SK-N-MC (cell line): ENCODE data around the gene TMEM95.
"Not testable (repeated sequence)": the region's sequence is repeated elsewhere in the genome, so short reads cannot be mapped to it uniquely, and the experiment has no call there.

ENCODE experiments used
- DNase-seq: peaks from one replicate; pipeline ENCODE4 v3.0.0-alpha.2; 2011; ENCODE audit warnings: low read depth, low spot score
- H3K27ac ChIP-seq: fragments of 200-600 bp; sonication (generic); 2 replicates; pipeline ENCODE4 v1.5.1; 2016; ENCODE audit warnings: mixed run types
- H3K36me3 ChIP-seq: fragments of 200-600 bp; sonication (generic); 2 replicates; pipeline ENCODE4 v1.6.1; 2017; ENCODE audit warnings: antibody characterized with exemption, low read length, mixed read lengths; ENCODE audit not compliant: insufficient read depth
- H3K4me3 ChIP-seq: fragments of 200-600 bp; sonication (generic); 2 replicates; pipeline ENCODE4 v1.5.1; 2016
- H3K9ac ChIP-seq: fragments of 200-600 bp; sonication (generic); 2 replicates; pipeline ENCODE4 v1.8.0; 2017; ENCODE audit warnings: mixed run types, mixed read lengths; ENCODE audit not compliant: insufficient read length
- H3K9me3 ChIP-seq: fragments of 200-600 bp; sonication (generic); 2 replicates; pipeline ENCODE4 v1.6.1; 2017; ENCODE audit warnings: low read depth, mild to moderate bottlenecking, antibody characterized with exemption, low read length, moderate library complexity, mixed read lengths
- EZH2 ChIP-seq: fragments of 200-600 bp; sonication (generic); IDR thresholded peaks from one replicate; pipeline ENCODE4 v1.6.1; 2017; ENCODE audit warnings: antibody characterized with exemption
- FOXP2 ChIP-seq: optimal IDR thresholded peaks from 2 replicates; pipeline ENCODE3; 2011; ENCODE audit warnings: mild to moderate bottlenecking, moderate library complexity; ENCODE audit not compliant: insufficient read depth; ENCODE audit errors: extremely low read length, control extremely low read depth
- POLR2AphosphoS5 ChIP-seq: IDR thresholded peaks from 2 replicates; pipeline ENCODE4 v1.6.1; 2012; ENCODE audit warnings: mild to moderate bottlenecking, low read depth, low read length, borderline replicate concordance

Gene TMEM95

GRCh38 chr17:7328009-7328408, 26.9 kb upstream of the TMEM95 start:
- H3K36me3 ChIP-seq: peaks cover 22% of the 10 kb centered on the region; the same call in 1 of the 2 replicates
- peak overlapping the region; percentile 87 for H3K4me3 ChIP-seq
- TF ChIP-seq POLR2AphosphoS5: no peak
- TF ChIP-seq EZH2: no peak
- no peak for TF ChIP-seq FOXP2

GRCh38 chr17:7328840-7329373, 26.0 kb upstream of the TMEM95 start, which contains the start of gene NEURL4:
NEURL4 (minus strand) TSS chr17:7329335; CDS start chr17:7329312, 23 bp downstream.
- no peak for DNase-seq
- Histone ChIP-seq H3K36me3 (peaks cover 13% of the 10 kb centered on the region; the same call in 1 of the 2 replicates), H3K4me3 (peak within 1 kb of the TSS; percentile 87), H3K9ac (peak within 1 kb of the TSS; percentile 82), H3K27ac (peak within 1 kb of the TSS; percentile 90), H3K9me3 (no peaks in the 10 kb centered on the region)
- TF ChIP-seq POLR2AphosphoS5 (no peak), FOXP2 (no peak), EZH2 (no peak)

More at GRCh38 chr17:7328009-7328408, 26.9 kb upstream of the TMEM95 start:
- DNase-seq: no peak
- Histone ChIP-seq H3K9ac (peak overlapping the region; percentile 82), H3K27ac (no peak overlapping the region), H3K9me3 (no peaks in the 10 kb centered on the region)

GRCh38 chr17:7329374-7329996, 25.5 kb upstream of the TMEM95 start:
- no peak for TF ChIP-seq EZH2
- TF ChIP-seq POLR2AphosphoS5: peak; percentile 80
- Histone ChIP-seq H3K36me3 (peaks cover 8% of the 10 kb centered on the region; the same call in 1 of the 2 replicates), H3K9me3 (no peaks in the 10 kb centered on the region), H3K27ac (peak overlapping the region; percentile 90), H3K4me3 (peak overlapping the region; percentile 87), H3K9ac (peak overlapping the region; percentile 82)
- DNase-seq: peak; percentile 89

GRCh38 chr17:7329997-7330637, 24.8 kb upstream of the TMEM95 start:
- H3K4me3 ChIP-seq: peak overlapping the region; percentile 87
- H3K36me3 ChIP-seq: peaks cover 4% of the 10 kb centered on the region; the same call in 1 of the 2 replicates
- H3K27ac ChIP-seq: peak overlapping the region; percentile 90
- no peaks in the 10 kb centered on the region for H3K9me3 ChIP-seq
- H3K9ac ChIP-seq: peak overlapping the region; percentile 82
- TF ChIP-seq POLR2AphosphoS5 (no peak), FOXP2 (no peak), EZH2 (no peak)
- no peak for DNase-seq

GRCh38 chr17:7330638-7331015, 24.3 kb upstream of the TMEM95 start:
- H3K27ac ChIP-seq: peak overlapping the region; percentile 69
- peak overlapping the region; percentile 54 for H3K9ac ChIP-seq
- TF ChIP-seq POLR2AphosphoS5 (no peak), FOXP2 (no peak), EZH2 (no peak)
- DNase-seq: no peak
- peaks cover 4% of the 10 kb centered on the region; the same call in 1 of the 2 replicates for H3K36me3 ChIP-seq
- no peaks in the 10 kb centered on the region for H3K9me3 ChIP-seq
- H3K4me3 ChIP-seq: peak overlapping the region; percentile 87

- no peak for TF ChIP-seq POLR2AphosphoS5
- TF ChIP-seq FOXP2: no peak
- no peak for TF ChIP-seq EZH2
- DNase-seq: no peak
- H3K36me3 ChIP-seq: no peaks in the 10 kb centered on the region
- H3K4me3 ChIP-seq: no peak overlapping the region
- no peak overlapping the region for H3K9ac ChIP-seq
- H3K9me3 ChIP-seq: no peaks in the 10 kb centered on the region
- H3K27ac ChIP-seq: no peak overlapping the region
Measured at GRCh38 chr17:7332111-7332510, 22.8 kb upstream of the TMEM95 start.

- H3K9me3 ChIP-seq, H3K36me3 ChIP-seq, H3K9ac ChIP-seq, DNase-seq, H3K4me3 ChIP-seq, H3K27ac ChIP-seq: not testable (repeated sequence)
Measured at GRCh38 chr17:7332600-7333069, 22.3 kb upstream of the TMEM95 start.

- H3K4me3 ChIP-seq: no peak overlapping the region
- no peak for TF ChIP-seq FOXP2
- no peak for TF ChIP-seq POLR2AphosphoS5
- no peak for TF ChIP-seq EZH2
- H3K9ac ChIP-seq: no peak overlapping the region
- no peak for DNase-seq
- no peaks in the 10 kb centered on the region for H3K36me3 ChIP-seq
- no peak overlapping the region for H3K27ac ChIP-seq
- no peaks in the 10 kb centered on the region for H3K9me3 ChIP-seq
Measured at GRCh38 chr17:7334938-7335538, 19.9 kb upstream of the TMEM95 start.

- H3K4me3 ChIP-seq, DNase-seq, H3K27ac ChIP-seq, H3K9ac ChIP-seq, H3K36me3 ChIP-seq, H3K9me3 ChIP-seq: not testable (repeated sequence)
Measured at GRCh38 chr17:7335765-7336164, 19.2 kb upstream of the TMEM95 start.
